ENCODE results near the gene MUC5AC.
"Not testable (repeated sequence)": the region's sequence is repeated elsewhere in the genome, so short reads cannot be mapped to it uniquely, and the experiment has no call there.

MUC5AC gene

GRCh38 chr11:1159488-1160220 is 1.9 kb downstream of the MUC5AC start:
- no CpG with 5 or more reads among the region's 24 CpGs for WGBS (ENCODE audit: extremely low coverage, insufficient coverage, low lambda C conversion rate)
- not testable (repeated sequence) for H3K18ac ChIP-seq (ENCODE audit: low read length); H2BK5ac ChIP-seq (ENCODE audit: low read length); H3K79me1 ChIP-seq (ENCODE audit: low read length); DNase-seq; H3K4me1 ChIP-seq (ENCODE audit: control insufficient read depth, low read depth, low read length); H3K27me3 ChIP-seq (ENCODE audit: insufficient read depth, low read length, poor library complexity); H3K4ac ChIP-seq (ENCODE audit: low read depth, low read length); H2BK120ac ChIP-seq (ENCODE audit: low read depth, low read length); H4K8ac ChIP-seq (ENCODE audit: low read depth, low read length); H3K27ac ChIP-seq (ENCODE audit: low read depth, low read length); H3K4me2 ChIP-seq (ENCODE audit: low read length); H3K56ac ChIP-seq (ENCODE audit: low read length); H2BK15ac ChIP-seq (replicated peaks; ENCODE audit: low read depth); H3K79me2 ChIP-seq (ENCODE audit: control insufficient read depth, insufficient read depth, low read length); H4K5ac ChIP-seq (ENCODE audit: low read length); H3K36me3 ChIP-seq (ENCODE audit: control insufficient read depth, insufficient read depth, low read length); H3K9ac ChIP-seq (ENCODE audit: low read length); H2AK5ac ChIP-seq (ENCODE audit: low read length); H3K4me3 ChIP-seq (ENCODE audit: low read length); H3K23ac ChIP-seq (ENCODE audit: low read length)

DNA sequence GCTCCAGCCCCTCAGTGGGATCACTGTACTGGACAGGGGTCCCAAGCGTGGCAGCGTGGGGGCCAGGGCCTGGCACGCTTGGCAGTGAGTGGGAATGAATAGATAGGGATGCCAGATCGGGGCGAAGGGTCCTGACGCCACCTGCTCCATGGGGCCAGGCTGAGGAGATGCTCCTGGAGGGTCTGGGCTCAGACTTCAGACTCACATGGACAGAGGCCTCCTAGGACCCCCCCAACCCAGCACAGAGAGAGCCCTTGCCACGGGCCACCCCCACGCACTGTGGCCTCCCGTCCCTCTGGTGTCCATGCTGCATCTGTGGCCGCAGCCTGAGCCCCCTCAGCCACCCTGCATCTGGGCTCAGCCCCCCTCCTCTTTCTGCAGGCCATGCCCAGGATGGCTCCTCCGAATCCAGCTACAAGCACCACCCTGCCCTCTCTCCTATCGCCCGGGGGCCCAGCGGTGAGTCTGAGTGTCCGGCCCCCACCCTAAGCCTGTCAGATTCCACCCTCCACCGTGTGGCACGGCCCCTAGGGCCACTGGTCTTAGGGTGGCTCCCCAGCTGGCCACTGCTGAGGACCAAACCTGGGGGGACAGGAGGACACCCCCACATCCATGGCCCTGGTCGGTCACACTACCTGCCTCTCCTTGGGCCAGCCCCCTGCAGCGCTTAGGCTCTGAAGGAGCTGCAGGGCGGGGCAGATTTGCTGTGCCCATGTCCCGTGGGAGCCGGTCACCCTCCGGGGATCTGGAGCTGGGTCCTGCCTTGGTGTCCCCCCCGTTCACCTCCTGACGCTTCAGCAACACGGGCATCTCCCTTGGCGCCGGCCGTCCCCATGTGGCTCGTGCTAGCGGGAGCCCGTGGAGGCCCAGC is 2.7 kb downstream of the MUC5AC start:
- H3K4me3 ChIP-seq (ENCODE audit: low read length): no peak overlapping the region
- H3K36me3 ChIP-seq (ENCODE audit: control insufficient read depth, insufficient read depth, low read length): no peaks in the 10 kb centered on the region
- H2AK5ac ChIP-seq (ENCODE audit: low read length): no peak overlapping the region
- H3K4me2 ChIP-seq (ENCODE audit: low read length): no peak overlapping the region
- H4K8ac ChIP-seq (ENCODE audit: low read depth, low read length): no peak overlapping the region
- H3K79me1 ChIP-seq (ENCODE audit: low read length): no peaks in the 10 kb centered on the region
- H2BK15ac ChIP-seq (replicated peaks; ENCODE audit: low read depth): no peak overlapping the region
- no peak overlapping the region for H3K9ac ChIP-seq (ENCODE audit: low read length)
- H3K27ac ChIP-seq (ENCODE audit: low read depth, low read length): no peak overlapping the region
- H2BK5ac ChIP-seq (ENCODE audit: low read length): no peak overlapping the region
- no peak overlapping the region for H3K4ac ChIP-seq (ENCODE audit: low read depth, low read length)
- H3K27me3 ChIP-seq (ENCODE audit: insufficient read depth, low read length, poor library complexity): no peaks in the 10 kb centered on the region
- no peak overlapping the region for H3K56ac ChIP-seq (ENCODE audit: low read length)
- no peaks in the 10 kb centered on the region for H3K4me1 ChIP-seq (ENCODE audit: control insufficient read depth, low read depth, low read length)
- DNase-seq: no peak
- no peak overlapping the region for H2BK120ac ChIP-seq (ENCODE audit: low read depth, low read length)
- H3K18ac ChIP-seq (ENCODE audit: low read length): no peak overlapping the region
- H4K5ac ChIP-seq (ENCODE audit: low read length): no peak overlapping the region
- H3K23ac ChIP-seq (ENCODE audit: low read length): no peak overlapping the region
- no peaks in the 10 kb centered on the region for H3K79me2 ChIP-seq (ENCODE audit: control insufficient read depth, insufficient read depth, low read length)
- WGBS (ENCODE audit: extremely low coverage, insufficient coverage, low lambda C conversion rate): no CpG with 5 or more reads among the region's 32 CpGs

DNA sequence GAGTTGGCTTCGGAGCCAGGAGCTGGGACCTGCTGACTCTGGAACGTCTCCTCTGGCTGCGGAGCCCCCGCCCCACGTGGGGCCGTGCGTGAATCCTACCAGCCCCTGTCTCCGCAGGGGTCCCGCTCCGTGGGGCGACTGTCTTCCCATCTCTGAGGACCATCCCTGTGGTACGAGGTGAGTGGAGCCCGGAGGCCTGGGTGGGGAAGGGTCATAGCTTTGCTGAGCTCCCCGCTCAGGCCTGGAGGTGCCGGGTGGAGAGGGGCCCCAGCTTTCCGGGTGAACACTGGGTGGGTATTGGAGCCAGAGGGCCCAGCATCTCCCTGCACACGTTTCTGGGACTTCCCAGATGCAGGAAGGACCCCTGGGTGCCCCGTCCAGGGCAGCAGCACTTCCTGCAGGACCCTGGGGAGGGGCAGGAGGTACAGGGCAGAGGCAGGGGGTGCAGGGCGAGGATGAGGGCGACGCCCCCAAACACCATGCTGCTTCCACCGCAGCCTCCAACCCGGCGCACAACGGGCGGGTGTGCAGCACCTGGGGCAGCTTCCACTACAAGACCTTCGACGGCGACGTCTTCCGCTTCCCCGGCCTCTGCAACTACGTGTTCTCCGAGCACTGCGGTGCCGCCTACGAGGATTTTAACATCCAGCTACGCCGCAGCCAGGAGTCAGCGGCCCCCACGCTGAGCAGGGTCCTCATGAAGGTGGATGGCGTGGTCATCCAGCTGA is 3.8 kb downstream of the MUC5AC start:
- no peak overlapping the region for H3K23ac ChIP-seq (ENCODE audit: low read length)
- no peak overlapping the region for H2BK5ac ChIP-seq (ENCODE audit: low read length)
- H3K56ac ChIP-seq (ENCODE audit: low read length): no peak overlapping the region
- no peaks in the 10 kb centered on the region for H3K27me3 ChIP-seq (ENCODE audit: insufficient read depth, low read length, poor library complexity)
- H3K9ac ChIP-seq (ENCODE audit: low read length): no peak overlapping the region
- no CpG with 5 or more reads among the region's 42 CpGs for WGBS (ENCODE audit: extremely low coverage, insufficient coverage, low lambda C conversion rate)
- no peak overlapping the region for H3K4me3 ChIP-seq (ENCODE audit: low read length)
- no peaks in the 10 kb centered on the region for H3K79me1 ChIP-seq (ENCODE audit: low read length)
- H3K18ac ChIP-seq (ENCODE audit: low read length): no peak overlapping the region
- H3K4me2 ChIP-seq (ENCODE audit: low read length): no peak overlapping the region
- H4K8ac ChIP-seq (ENCODE audit: low read depth, low read length): no peak overlapping the region
- DNase-seq: no peak
- no peaks in the 10 kb centered on the region for H3K4me1 ChIP-seq (ENCODE audit: control insufficient read depth, low read depth, low read length)
- H4K5ac ChIP-seq (ENCODE audit: low read length): no peak overlapping the region
- H3K79me2 ChIP-seq (ENCODE audit: control insufficient read depth, insufficient read depth, low read length): no peaks in the 10 kb centered on the region
- H3K4ac ChIP-seq (ENCODE audit: low read depth, low read length): no peak overlapping the region
- no peaks in the 10 kb centered on the region for H3K36me3 ChIP-seq (ENCODE audit: control insufficient read depth, insufficient read depth, low read length)
- H2BK15ac ChIP-seq (replicated peaks; ENCODE audit: low read depth): no peak overlapping the region
- H3K27ac ChIP-seq (ENCODE audit: low read depth, low read length): no peak overlapping the region
- H2AK5ac ChIP-seq (ENCODE audit: low read length): no peak overlapping the region
- no peak overlapping the region for H2BK120ac ChIP-seq (ENCODE audit: low read depth, low read length)

- Histone ChIP-seq H3K9ac (ENCODE audit: low read length) (no peak overlapping the region), H3K4me3 (ENCODE audit: low read length) (no peak overlapping the region), H4K8ac (ENCODE audit: low read depth, low read length) (no peak overlapping the region), H2BK5ac (ENCODE audit: low read length) (no peak overlapping the region), H3K36me3 (ENCODE audit: control insufficient read depth, insufficient read depth, low read length) (no peaks in the 10 kb centered on the region), H3K79me1 (ENCODE audit: low read length) (no peaks in the 10 kb centered on the region), H3K23ac (ENCODE audit: low read length) (no peak overlapping the region), H2BK120ac (ENCODE audit: low read depth, low read length) (no peak overlapping the region), H3K27me3 (ENCODE audit: insufficient read depth, low read length, poor library complexity) (no peaks in the 10 kb centered on the region), H2AK5ac (ENCODE audit: low read length) (no peak overlapping the region), H3K4ac (ENCODE audit: low read depth, low read length) (no peak overlapping the region), H3K56ac (ENCODE audit: low read length) (no peak overlapping the region), H2BK15ac (replicated peaks; ENCODE audit: low read depth) (no peak overlapping the region), H3K4me2 (ENCODE audit: low read length) (no peak overlapping the region), H3K18ac (ENCODE audit: low read length) (no peak overlapping the region), H3K79me2 (ENCODE audit: control insufficient read depth, insufficient read depth, low read length) (no peaks in the 10 kb centered on the region), H3K4me1 (ENCODE audit: control insufficient read depth, low read depth, low read length) (no peaks in the 10 kb centered on the region), H3K27ac (ENCODE audit: low read depth, low read length) (no peak overlapping the region), H4K5ac (ENCODE audit: low read length) (no peak overlapping the region)
- no CpG with 5 or more reads among the region's 21 CpGs for WGBS (ENCODE audit: extremely low coverage, insufficient coverage, low lambda C conversion rate)
- no peak for DNase-seq
Measured at GRCh38 chr11:1162138-1162475, 4.4 kb downstream of the MUC5AC start.

- no peaks in the 10 kb centered on the region for H3K4me1 ChIP-seq (ENCODE audit: control insufficient read depth, low read depth, low read length)
- no CpG with 5 or more reads among the region's 28 CpGs for WGBS (ENCODE audit: extremely low coverage, insufficient coverage, low lambda C conversion rate)
- DNase-seq: no peak
Measured at GRCh38 chr11:1162491-1163311, 4.9 kb downstream of the MUC5AC start.

More at GRCh38 chr11:1162491-1163311, 4.9 kb downstream of the MUC5AC start:
- H3K4me3 ChIP-seq (ENCODE audit: low read length): no peak overlapping the region
- no peak overlapping the region for H4K8ac ChIP-seq (ENCODE audit: low read depth, low read length)
- no peaks in the 10 kb centered on the region for H3K27me3 ChIP-seq (ENCODE audit: insufficient read depth, low read length, poor library complexity)
- H3K4ac ChIP-seq (ENCODE audit: low read depth, low read length): no peak overlapping the region
- no peak overlapping the region for H2BK5ac ChIP-seq (ENCODE audit: low read length)
- H3K4me2 ChIP-seq (ENCODE audit: low read length): no peak overlapping the region
- no peaks in the 10 kb centered on the region for H3K79me2 ChIP-seq (ENCODE audit: control insufficient read depth, insufficient read depth, low read length)
- no peak overlapping the region for H3K27ac ChIP-seq (ENCODE audit: low read depth, low read length)
- H3K56ac ChIP-seq (ENCODE audit: low read length): no peak overlapping the region
- H3K9ac ChIP-seq (ENCODE audit: low read length): no peak overlapping the region
- no peak overlapping the region for H2BK15ac ChIP-seq (replicated peaks; ENCODE audit: low read depth)
- H2AK5ac ChIP-seq (ENCODE audit: low read length): no peak overlapping the region
- H3K18ac ChIP-seq (ENCODE audit: low read length): no peak overlapping the region
- no peaks in the 10 kb centered on the region for H3K79me1 ChIP-seq (ENCODE audit: low read length)
- H3K36me3 ChIP-seq (ENCODE audit: control insufficient read depth, insufficient read depth, low read length): no peaks in the 10 kb centered on the region
- H2BK120ac ChIP-seq (ENCODE audit: low read depth, low read length): no peak overlapping the region
- H4K5ac ChIP-seq (ENCODE audit: low read length): no peak overlapping the region
- no peak overlapping the region for H3K23ac ChIP-seq (ENCODE audit: low read length)

Data from mesendoderm (in vitro differentiated cells).